Mesothelial cell of epicardium (in vitro differentiated cells): ENCODE data around the gene WWOX. TPM values are rescaled to one million over a fixed set of nuclear protein-coding genes. Genes with fewer than 3 reads are reported as not detected.

Experiments
- DNase-seq, 2 experiments: peaks; one replicate each; pipeline ENCODE4 v3.0.0; 2021; ENCODE audit warnings: low spot score in 2 of 2; ENCODE audit not compliant: unreplicated experiment in 2 of 2
- H3K27ac Mint-ChIP-seq: 2 replicates; pipeline ENCODE4 v1.8.0; 2021; ENCODE audit warnings: mixed read lengths
- H3K27me3 Mint-ChIP-seq: 2 replicates; pipeline ENCODE4 v1.8.0; 2021; ENCODE audit warnings: low read depth, mixed read lengths
- H3K36me3 Mint-ChIP-seq: 2 replicates; pipeline ENCODE4 v1.8.0; 2021; ENCODE audit warnings: mixed read lengths
- H3K4me1 Mint-ChIP-seq: 2 replicates; pipeline ENCODE4 v1.8.0; 2021; ENCODE audit warnings: mixed read lengths
- H3K4me3 Mint-ChIP-seq: 2 replicates; pipeline ENCODE4 v1.8.0; 2021; ENCODE audit warnings: mild to moderate bottlenecking, moderate library complexity, mixed read lengths
- H3K9me3 Mint-ChIP-seq: 2 replicates; pipeline ENCODE4 v1.8.0; 2021; ENCODE audit warnings: mixed read lengths
- CTCF ChIP-seq: fragments of 200-600 bp; sonication (generic); IDR thresholded peaks from one replicate; pipeline ENCODE4 v1.5.0; 2021; ENCODE audit warnings: antibody characterized with exemption; ENCODE audit not compliant: unreplicated experiment
- total RNA-seq: library from RNA; stranded (reverse); gene quantifications from 3 replicates; pipeline ENCODE4 v1.2.1, GENCODE V29; 2021

Gene WWOX
- total RNA-seq, 1 donor from 2014 or later, result 29.7 TPM

- Mint-ChIP-seq H3K9me3 (no peaks in the 10 kb centered on the region), H3K27me3 (no peaks in the 10 kb centered on the region), H3K4me3 (no peak overlapping the region), H3K36me3 (peaks cover 2% of the 10 kb centered on the region), H3K4me1 (no peaks in the 10 kb centered on the region), H3K27ac (no peak overlapping the region)
- no peak for TF ChIP-seq CTCF
- no peak for DNase-seq
Measured at GRCh38 chr16:78283548-78284251, 184.2 kb downstream of the WWOX start.

GRCh38 chr16:78284326-78284725 lies 184.9 kb downstream of the WWOX start:
- Mint-ChIP-seq H3K27me3 (no peaks in the 10 kb centered on the region), H3K36me3 (peaks cover 2% of the 10 kb centered on the region), H3K9me3 (no peaks in the 10 kb centered on the region), H3K4me1 (no peaks in the 10 kb centered on the region), H3K4me3 (no peak overlapping the region), H3K27ac (no peak overlapping the region)
- TF ChIP-seq CTCF, result no peak
- no peak for DNase-seq

GRCh38 chr16:78284957-78285434 lies 185.5 kb downstream of the WWOX start:
- Mint-ChIP-seq H3K9me3 (no peaks in the 10 kb centered on the region), H3K4me3 (no peak overlapping the region), H3K36me3 (peaks cover 2% of the 10 kb centered on the region), H3K27me3 (no peaks in the 10 kb centered on the region), H3K4me1 (peaks cover 4% of the 10 kb centered on the region), H3K27ac (no peak overlapping the region)
- no peak for DNase-seq
- no peak for TF ChIP-seq CTCF

- no peak for TF ChIP-seq CTCF
- no peak overlapping the region for H3K4me3 Mint-ChIP-seq
- H3K27me3 Mint-ChIP-seq, result no peaks in the 10 kb centered on the region
- no peak for DNase-seq
- no peak overlapping the region for H3K27ac Mint-ChIP-seq
- peaks cover 8% of the 10 kb centered on the region for H3K4me1 Mint-ChIP-seq
- H3K36me3 Mint-ChIP-seq, result peaks cover 2% of the 10 kb centered on the region
- no peaks in the 10 kb centered on the region for H3K9me3 Mint-ChIP-seq
Measured at GRCh38 chr16:78285437-78285922, 186.0 kb downstream of the WWOX start.

GRCh38 chr16:78286065-78286464 lies 186.6 kb downstream of the WWOX start:
- Mint-ChIP-seq H3K9me3 (no peaks in the 10 kb centered on the region), H3K27ac (no peak overlapping the region), H3K4me1 (peaks cover 10% of the 10 kb centered on the region), H3K27me3 (no peaks in the 10 kb centered on the region), H3K36me3 (peaks cover 1% of the 10 kb centered on the region), H3K4me3 (no peak overlapping the region)
- TF ChIP-seq CTCF, result no peak
- DNase-seq, result no peak

GRCh38 chr16:78288888-78289287 lies 189.4 kb downstream of the WWOX start:
- no peak for TF ChIP-seq CTCF
- Mint-ChIP-seq H3K9me3 (no peaks in the 10 kb centered on the region), H3K4me1 (peaks cover 10% of the 10 kb centered on the region), H3K27ac (no peak overlapping the region), H3K27me3 (no peaks in the 10 kb centered on the region), H3K4me3 (no peak overlapping the region), H3K36me3 (no peaks in the 10 kb centered on the region)
- no peak for DNase-seq
